OCI-LY1 (cell line): ENCODE data around the gene SKAP1.

Experiments
- H2AFZ ChIP-seq: fragments of 200-600 bp; sonication (generic), shearing (Covaris generic); 2 replicates; pipeline ENCODE4 v1.6.0; 2014; ENCODE audit warnings: antibody characterized with exemption, mild to moderate bottlenecking, low read length
- H3F3A ChIP-seq: fragments of 200-600 bp; sonication (generic), shearing (Covaris generic); 2 replicates; pipeline ENCODE4 v1.6.0; 2014; ENCODE audit warnings: mild to moderate bottlenecking, antibody characterized with exemption, low read length, moderate library complexity; ENCODE audit not compliant: insufficient read depth
- H3K27ac ChIP-seq: fragments of 200-600 bp; sonication (generic); 2 replicates; pipeline ENCODE4 v1.5.1; 2014; ENCODE audit warnings: low read length, mixed run types, mild to moderate bottlenecking, low read depth; ENCODE audit not compliant: poor library complexity, severe bottlenecking
- H3K27me3 ChIP-seq: fragments of 200-600 bp; sonication (generic); 2 replicates; pipeline ENCODE4 v1.6.0; 2014; ENCODE audit warnings: antibody characterized with exemption, mild to moderate bottlenecking, low read length, moderate library complexity; ENCODE audit not compliant: insufficient read depth
- H3K36me3 ChIP-seq: fragments of 200-600 bp; sonication (generic); 2 replicates; pipeline ENCODE4 v1.6.1; 2014; ENCODE audit warnings: mild to moderate bottlenecking, antibody characterized with exemption, low read length, moderate library complexity, mixed read lengths; ENCODE audit not compliant: insufficient read depth
- H3K4me1 ChIP-seq: fragments of 200-600 bp; sonication (generic); 2 replicates; pipeline ENCODE4 v1.5.1; 2014; ENCODE audit warnings: mild to moderate bottlenecking, low read length, moderate library complexity; ENCODE audit not compliant: insufficient read depth, severe bottlenecking
- H3K4me2 ChIP-seq: fragments of 200-600 bp; sonication (generic), shearing (Covaris generic); 2 replicates; pipeline ENCODE4 v1.6.1; 2014; ENCODE audit warnings: low read length
- H3K4me3 ChIP-seq: fragments of 200-600 bp; sonication (generic); 2 replicates; pipeline ENCODE4 v1.5.1; 2014; ENCODE audit warnings: low read length, low read depth, mild to moderate bottlenecking, mixed read lengths; ENCODE audit not compliant: poor library complexity, severe bottlenecking
- H3K79me2 ChIP-seq: fragments of 200-600 bp; shearing (Covaris generic); 2 replicates; pipeline ENCODE4 v1.6.1; 2016; ENCODE audit warnings: mixed run types, low read length, mixed read lengths; ENCODE audit not compliant: insufficient read depth
- H3K9ac ChIP-seq: fragments of 200-600 bp; sonication (generic), shearing (Covaris generic); 2 replicates; pipeline ENCODE4 v1.6.1; 2014; ENCODE audit warnings: mild to moderate bottlenecking, low read length, mixed read lengths
- H3K9me2 ChIP-seq: fragments of 200-600 bp; sonication (generic), shearing (Covaris generic); 2 replicates; pipeline ENCODE4 v1.6.1; 2014; ENCODE audit warnings: low read depth, mild to moderate bottlenecking, low read length, mixed read lengths
- H3K9me3 ChIP-seq: fragments of 200-600 bp; shearing (Covaris generic); 2 replicates; pipeline ENCODE4 v1.6.1; 2014; ENCODE audit warnings: low read length, mixed read lengths
- H4K20me1 ChIP-seq: fragments of 200-600 bp; sonication (generic), shearing (Covaris generic); 2 replicates; pipeline ENCODE4 v1.6.0; 2016; ENCODE audit warnings: mild to moderate bottlenecking, low read length; ENCODE audit not compliant: insufficient read depth
- CTCF ChIP-seq: fragments of 200-600 bp; sonication (generic), shearing (Covaris generic); IDR thresholded peaks from 2 replicates; pipeline ENCODE4 v1.5.1; 2017; ENCODE audit warnings: mild to moderate bottlenecking, antibody characterized with exemption, low read length, moderate library complexity, mixed read lengths
- EZH2 ChIP-seq: fragments of 200-600 bp; sonication (generic), shearing (Covaris generic); IDR thresholded peaks from 2 replicates; pipeline ENCODE4 v1.8.0; 2017; ENCODE audit warnings: borderline replicate concordance, mixed run types, mild to moderate bottlenecking, antibody characterized with exemption, low read length, moderate library complexity, mixed read lengths

Gene SKAP1

GRCh38 chr17:48149787-48150463 lies 280.1 kb downstream of the SKAP1 start:
- Histone ChIP-seq H3K9me3 (no peaks in the 10 kb centered on the region), H2AFZ (no peak overlapping the region), H3K4me3 (no peak overlapping the region), H3K27me3 (0 out of 2 replicates have a peak, but pooled peaks cover 7% of the 10 kb centered on the region), H3F3A (no peaks in the 10 kb centered on the region), H4K20me1 (no peaks in the 10 kb centered on the region), H3K4me1 (no peaks in the 10 kb centered on the region), H3K36me3 (no peaks in the 10 kb centered on the region), H3K79me2 (no peaks in the 10 kb centered on the region), H3K9ac (no peak overlapping the region), H3K27ac (no peak overlapping the region), H3K4me2 (no peak overlapping the region), H3K9me2 (no peaks in the 10 kb centered on the region)
- TF ChIP-seq CTCF (no peak), EZH2 (no peak)

DNA sequence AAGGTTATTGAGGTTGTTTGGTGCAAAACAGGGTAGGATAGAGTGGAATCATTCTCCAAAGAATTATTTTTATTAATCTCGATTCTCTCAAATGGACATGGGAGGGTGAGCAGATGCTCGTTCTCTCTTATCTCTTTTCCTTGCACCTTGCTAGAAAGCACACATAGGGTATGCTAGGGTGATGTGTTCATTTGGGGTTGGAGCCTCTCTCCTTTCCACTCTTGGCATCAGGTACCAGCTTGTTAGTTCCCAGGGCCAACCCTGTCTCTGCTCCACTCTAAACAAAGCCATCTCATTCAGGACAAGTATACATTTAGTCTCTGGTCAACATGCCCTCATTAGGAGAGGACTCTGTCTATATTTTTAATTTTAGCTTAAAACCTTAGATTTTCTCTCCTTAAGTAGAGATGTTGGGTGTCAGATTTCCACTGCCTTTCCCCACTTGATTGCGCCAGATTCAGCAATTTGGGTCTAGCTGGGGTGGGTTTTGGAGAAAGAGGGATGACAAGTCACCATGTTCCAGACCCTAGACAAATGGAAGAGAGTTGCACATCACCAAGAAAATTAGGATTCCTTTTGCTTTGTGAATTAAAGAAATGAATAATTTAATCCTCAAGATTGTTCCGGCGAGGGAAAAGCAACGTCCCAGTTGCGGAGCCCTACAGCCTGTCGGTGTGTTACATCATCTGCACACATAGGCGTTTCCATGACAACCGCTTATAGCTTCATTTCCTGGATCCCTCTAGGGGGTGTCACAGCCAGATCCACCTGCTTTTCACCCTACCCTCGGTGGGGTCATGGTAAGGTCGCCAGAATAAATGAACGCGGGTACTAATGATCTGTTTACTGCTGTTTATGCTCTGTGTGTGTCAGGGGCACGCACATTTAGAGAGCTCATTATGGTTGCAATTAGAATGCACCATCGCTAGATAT lies 280.9 kb downstream of the SKAP1 start:
- no peaks in the 10 kb centered on the region for H3F3A ChIP-seq
- no peak overlapping the region for H3K4me3 ChIP-seq
- H4K20me1 ChIP-seq: no peaks in the 10 kb centered on the region
- H3K9me2 ChIP-seq: no peaks in the 10 kb centered on the region
- H2AFZ ChIP-seq: no peak overlapping the region
- TF ChIP-seq CTCF (no peak), EZH2 (no peak)
- H3K4me1 ChIP-seq: no peaks in the 10 kb centered on the region
- H3K79me2 ChIP-seq: no peaks in the 10 kb centered on the region
- H3K4me2 ChIP-seq: no peak overlapping the region
- no peaks in the 10 kb centered on the region for H3K9me3 ChIP-seq
- no peak overlapping the region for H3K9ac ChIP-seq
- no peak overlapping the region for H3K27ac ChIP-seq
- 0 out of 2 replicates have a peak, but pooled peaks cover 7% of the 10 kb centered on the region for H3K27me3 ChIP-seq
- no peaks in the 10 kb centered on the region for H3K36me3 ChIP-seq

DNA sequence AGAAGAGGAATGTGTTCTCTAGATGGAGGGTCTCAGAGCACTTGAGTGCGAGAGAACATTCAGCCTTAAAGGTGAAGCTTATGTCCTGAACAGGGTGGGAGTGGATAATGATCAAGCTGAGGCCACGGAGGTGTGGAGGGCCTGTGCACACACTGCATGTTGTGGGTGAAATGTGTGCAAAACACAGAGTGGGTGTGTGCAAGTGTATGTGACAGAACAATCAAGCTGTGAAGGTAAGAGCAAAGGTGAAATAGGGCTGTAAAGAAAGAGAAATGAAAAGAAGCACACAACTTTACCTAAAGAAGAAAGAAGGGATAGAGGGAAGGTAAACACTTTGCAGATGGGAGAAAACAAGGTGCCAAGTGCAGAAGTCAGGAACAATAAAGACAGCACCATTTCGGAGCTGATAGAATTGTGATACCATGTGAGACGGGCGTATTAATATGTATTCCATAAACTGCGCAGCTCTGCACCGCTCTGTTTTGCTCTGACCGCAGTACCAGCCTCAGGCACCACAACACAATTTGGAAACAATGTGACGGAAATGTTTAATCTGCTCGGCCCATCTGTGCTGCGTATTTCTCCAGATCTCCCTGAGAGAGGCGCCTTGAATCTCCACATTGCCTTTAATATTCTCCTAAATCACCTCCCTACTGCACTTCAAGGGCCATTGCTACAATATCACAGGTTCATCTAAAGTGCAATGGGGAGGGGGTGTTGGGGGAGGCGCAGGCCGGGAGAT lies 281.8 kb downstream of the SKAP1 start:
- Histone ChIP-seq H3K9me2 (no peaks in the 10 kb centered on the region), H3K27me3 (0 out of 2 replicates have a peak, but pooled peaks cover 7% of the 10 kb centered on the region), H3K4me2 (no peak overlapping the region), H3F3A (no peaks in the 10 kb centered on the region), H3K4me3 (no peak overlapping the region), H3K79me2 (no peaks in the 10 kb centered on the region), H3K36me3 (no peaks in the 10 kb centered on the region), H2AFZ (no peak overlapping the region), H4K20me1 (no peaks in the 10 kb centered on the region), H3K27ac (no peak overlapping the region), H3K4me1 (no peaks in the 10 kb centered on the region), H3K9ac (no peak overlapping the region), H3K9me3 (no peaks in the 10 kb centered on the region)
- TF ChIP-seq CTCF (no peak), EZH2 (no peak)
